Measurements from ENCODE around the gene CIDEB. TPM values are rescaled to one million over a fixed set of nuclear protein-coding genes. Genes with fewer than 3 reads are reported as not detected.

Gene CIDEB
- total RNA-seq, 1 donor from 2014 or later = not detected

GRCh38 chr14:24315807-24316596 is 8.2 kb upstream of the CIDEB start:
- Mint-ChIP-seq H3K36me3 (ENCODE audit: unreplicated experiment) (no peaks in the 10 kb centered on the region), H3K27me3 (ENCODE audit: unreplicated experiment) (peaks cover 6% of the 10 kb centered on the region), H3K4me3 (ENCODE audit: unreplicated experiment) (no peak overlapping the region), H3K4me1 (ENCODE audit: unreplicated experiment) (peaks cover 11% of the 10 kb centered on the region), H3K27ac (ENCODE audit: unreplicated experiment) (no peak overlapping the region), H3K9me3 (ENCODE audit: unreplicated experiment) (no peaks in the 10 kb centered on the region)
- no peak for DNase-seq (ENCODE audit: extremely low spot score, unreplicated experiment)
- TF ChIP-seq CTCF (IDR thresholded peaks at IDR 0.05) = no peak

- H3K4me1 Mint-ChIP-seq (ENCODE audit: unreplicated experiment) = peaks cover 11% of the 10 kb centered on the region
- DNase-seq (ENCODE audit: extremely low spot score, unreplicated experiment) = no peak
- H3K27ac Mint-ChIP-seq (ENCODE audit: unreplicated experiment) = no peak overlapping the region
- no peaks in the 10 kb centered on the region for H3K36me3 Mint-ChIP-seq (ENCODE audit: unreplicated experiment)
- peaks cover 6% of the 10 kb centered on the region for H3K27me3 Mint-ChIP-seq (ENCODE audit: unreplicated experiment)
- TF ChIP-seq CTCF (IDR thresholded peaks at IDR 0.05) = no peak
- H3K9me3 Mint-ChIP-seq (ENCODE audit: unreplicated experiment) = no peaks in the 10 kb centered on the region
- H3K4me3 Mint-ChIP-seq (ENCODE audit: unreplicated experiment) = no peak overlapping the region
Observed at GRCh38 chr14:24315243-24315806, 7.5 kb upstream of the CIDEB start.

- no peaks in the 10 kb centered on the region for H3K27me3 Mint-ChIP-seq (ENCODE audit: unreplicated experiment)
- no peak overlapping the region for H3K27ac Mint-ChIP-seq (ENCODE audit: unreplicated experiment)
- H3K9me3 Mint-ChIP-seq (ENCODE audit: unreplicated experiment) = no peaks in the 10 kb centered on the region
- H3K4me3 Mint-ChIP-seq (ENCODE audit: unreplicated experiment) = no peak overlapping the region
- no peaks in the 10 kb centered on the region for H3K36me3 Mint-ChIP-seq (ENCODE audit: unreplicated experiment)
- H3K4me1 Mint-ChIP-seq (ENCODE audit: unreplicated experiment) = peaks cover 11% of the 10 kb centered on the region
- no peak for TF ChIP-seq CTCF (IDR thresholded peaks at IDR 0.05)
- DNase-seq (ENCODE audit: extremely low spot score, unreplicated experiment) = no peak
Observed at GRCh38 chr14:24314377-24315193, 6.8 kb upstream of the CIDEB start.

- Mint-ChIP-seq H3K27me3 (ENCODE audit: unreplicated experiment) (no peaks in the 10 kb centered on the region), H3K4me3 (ENCODE audit: unreplicated experiment) (no peak overlapping the region), H3K4me1 (ENCODE audit: unreplicated experiment) (peaks cover 11% of the 10 kb centered on the region), H3K36me3 (ENCODE audit: unreplicated experiment) (peaks cover 3% of the 10 kb centered on the region), H3K27ac (ENCODE audit: unreplicated experiment) (no peak overlapping the region), H3K9me3 (ENCODE audit: unreplicated experiment) (no peaks in the 10 kb centered on the region)
- no peak for TF ChIP-seq CTCF (IDR thresholded peaks at IDR 0.05)
- DNase-seq (ENCODE audit: extremely low spot score, unreplicated experiment) = no peak
Observed at GRCh38 chr14:24313913-24314312, 6.1 kb upstream of the CIDEB start.

Measured in osteocyte (in vitro differentiated cells).